Measurements from ENCODE around the gene RRAGD.

Gene RRAGD

DNA sequence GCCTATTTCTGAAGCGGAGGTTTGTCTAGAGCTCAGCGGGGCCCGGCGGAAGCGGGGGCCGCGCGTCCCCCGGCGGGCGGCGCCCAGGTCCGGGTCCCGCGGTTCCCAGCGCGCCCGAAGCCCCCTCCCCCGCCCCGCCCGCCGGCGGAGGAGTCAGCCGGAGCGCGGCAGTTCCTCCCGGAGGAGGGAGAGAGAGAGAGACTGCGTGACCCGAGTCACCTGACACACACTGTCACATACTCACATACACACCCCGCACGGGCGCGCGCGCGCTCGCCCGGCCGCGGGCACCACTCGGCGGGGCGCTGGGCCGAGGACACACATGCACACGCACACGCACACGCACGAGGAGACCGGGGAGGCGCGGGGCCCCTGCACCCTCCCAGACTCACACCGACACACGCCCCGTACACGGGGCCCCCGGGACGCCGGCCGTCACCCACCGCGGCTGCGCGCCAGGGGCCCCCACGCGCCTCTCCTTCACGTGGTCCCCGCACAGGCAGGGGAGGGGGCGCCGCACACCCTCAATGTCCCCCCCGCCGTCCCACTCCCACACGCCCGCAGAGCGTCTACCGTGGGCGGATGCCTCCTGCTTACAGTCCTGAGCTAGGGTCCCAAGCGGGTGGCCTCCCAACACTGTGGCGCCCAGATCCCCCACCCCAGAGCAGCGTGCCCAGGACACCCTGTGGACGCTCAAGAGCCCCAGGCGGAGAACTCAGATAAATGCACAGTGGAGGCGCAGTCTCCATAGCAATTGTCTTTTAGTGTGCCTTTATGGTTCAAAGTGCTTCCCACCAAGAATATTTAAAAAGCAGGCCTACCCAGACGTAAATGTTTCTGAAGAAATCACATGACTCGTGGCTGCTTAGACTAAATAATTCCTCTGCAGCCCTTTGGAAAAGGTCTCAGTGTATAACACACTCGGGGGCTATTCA, at the start of gene RRAGD:
RRAGD (minus strand) TSS at position 203 of the 935 bp plus-strand sequence. CDS start 280 bp downstream, outside the sequence.
- DNase-seq, result peak in 50 of 51 donors; percentile 24 to 91 (median 72)

DNA sequence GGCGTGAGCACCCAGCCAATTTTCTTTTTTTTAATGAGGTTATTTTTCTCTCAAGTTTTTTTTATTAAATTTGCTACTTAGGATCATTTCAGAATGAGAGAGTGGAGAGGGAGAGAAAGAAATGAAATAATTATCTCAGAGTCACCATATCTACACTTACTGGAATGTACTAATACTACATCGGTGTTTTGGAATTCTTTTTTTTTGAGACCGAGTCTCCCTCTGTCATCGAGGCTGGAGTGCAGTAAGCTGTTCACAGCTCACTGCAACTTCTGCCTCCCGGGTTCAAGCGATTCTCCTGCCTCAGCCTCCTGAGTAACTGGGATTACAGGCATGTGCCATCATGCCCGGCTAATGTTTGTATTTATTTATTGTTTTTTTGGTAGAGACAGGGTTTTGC, 48.6 kb upstream of the RRAGD start:
- DNase-seq, result no peak

DNA sequence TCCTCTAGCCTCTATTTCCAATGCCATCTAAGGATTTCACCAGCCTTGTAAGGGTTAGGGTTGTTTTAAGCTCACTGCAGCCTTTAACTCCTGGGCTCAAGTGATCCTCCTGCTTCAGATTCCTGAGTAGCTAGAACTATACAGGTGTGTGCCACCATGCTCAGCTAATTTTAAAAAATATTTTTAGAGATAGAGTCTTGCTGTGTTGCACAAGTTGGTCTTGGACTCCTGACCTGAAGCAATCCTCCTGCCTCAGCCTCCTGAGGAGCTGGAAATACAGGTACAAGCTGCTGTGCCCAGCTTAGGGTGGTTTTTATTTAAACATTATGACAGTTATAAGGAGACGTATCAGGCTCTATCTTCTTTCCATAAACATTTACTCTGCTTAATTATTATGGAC, 47.4 kb upstream of the RRAGD start:
- no peak for DNase-seq

GRCh38 chr6:89458704-89459103, 46.6 kb upstream of the RRAGD start:
- DNase-seq, result no peak

DNA sequence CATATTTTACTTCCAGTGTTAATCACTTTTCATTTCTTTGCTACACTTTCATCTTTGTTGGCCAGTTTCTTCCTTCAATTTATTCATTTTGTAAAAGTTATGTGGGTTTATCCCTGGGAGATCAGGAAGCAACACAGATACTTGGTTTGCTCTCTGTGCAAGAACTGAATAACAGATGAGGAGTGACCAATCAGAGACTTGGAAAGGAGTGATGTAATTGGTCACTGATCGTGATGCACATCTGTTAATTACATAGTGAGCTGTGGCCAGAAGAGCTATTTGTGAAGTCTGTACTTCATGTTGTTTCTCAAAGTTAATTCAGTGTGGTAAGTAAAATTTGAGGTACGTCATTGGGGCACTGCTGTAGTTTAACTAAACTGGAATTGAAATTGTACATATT, 42.2 kb upstream of the RRAGD start:
- no peak for DNase-seq

DNA sequence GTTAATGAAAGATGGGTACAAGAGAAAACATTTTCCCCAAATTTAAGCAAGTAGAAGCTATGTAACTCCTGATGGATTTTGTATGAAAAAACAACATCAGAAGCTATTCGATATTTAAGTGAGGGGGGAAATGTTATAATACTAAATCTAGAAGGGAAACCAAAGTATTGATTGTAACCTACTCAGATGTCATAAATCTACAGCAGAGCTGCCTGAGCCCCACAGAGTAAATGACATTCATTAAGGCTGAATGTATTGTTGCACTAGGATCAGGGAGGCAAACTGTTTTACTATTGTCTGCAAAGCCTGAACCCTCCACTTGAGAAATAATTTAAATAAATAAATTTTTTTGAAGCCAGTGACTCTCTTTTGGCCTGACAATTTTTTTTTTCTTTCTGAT, 40.2 kb upstream of the RRAGD start:
- no peak for DNase-seq

DNA sequence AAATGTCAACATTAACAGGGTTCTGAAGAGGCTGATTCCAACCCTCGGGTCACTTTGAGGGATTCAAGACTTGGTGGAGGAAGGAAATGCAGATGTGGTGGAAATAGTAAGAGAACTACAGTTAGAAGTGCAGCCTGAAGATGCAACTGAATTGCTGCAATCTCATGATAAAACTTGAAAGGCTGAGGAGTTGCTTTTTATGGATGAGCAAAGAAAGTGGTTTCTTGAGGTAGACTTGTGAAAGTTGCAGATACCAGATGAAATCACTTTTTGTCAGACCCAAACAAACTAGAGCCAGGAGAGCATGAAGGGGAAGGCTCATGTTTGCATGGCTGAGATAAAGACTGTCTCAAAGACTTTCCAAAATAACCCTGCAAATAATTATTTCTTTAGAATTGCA, 37.1 kb upstream of the RRAGD start:
- no peak for DNase-seq

DNA sequence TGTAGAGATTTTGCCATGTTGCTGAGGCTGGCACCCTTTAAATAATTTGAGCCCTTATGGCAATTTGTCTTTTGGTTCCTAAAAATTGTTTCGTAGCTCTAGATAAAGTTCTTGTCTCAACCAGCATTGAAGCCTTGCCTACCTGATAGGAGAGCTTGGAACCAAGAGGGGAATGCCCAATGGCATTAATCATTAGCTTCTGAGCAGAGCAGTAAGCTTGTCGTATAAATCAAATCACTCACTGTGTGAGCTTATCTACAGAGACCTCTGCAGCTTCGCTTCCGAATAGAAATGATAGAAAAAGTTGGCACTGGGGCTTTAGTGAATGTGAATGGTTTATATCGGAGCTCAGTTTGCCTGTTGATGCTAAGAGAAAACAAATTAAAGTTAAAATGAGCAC, 31.6 kb upstream of the RRAGD start:
- no peak for DNase-seq

GRCh38 chr6:89440200-89440599, 28.1 kb upstream of the RRAGD start:
- DNase-seq, result no peak

GRCh38 chr6:89439014-89439413, 26.9 kb upstream of the RRAGD start:
- no peak for DNase-seq

GRCh38 chr6:89438248-89438647, 26.2 kb upstream of the RRAGD start:
- DNase-seq, result no peak

GRCh38 chr6:89436226-89436625, 24.2 kb upstream of the RRAGD start:
- no peak for DNase-seq

DNA sequence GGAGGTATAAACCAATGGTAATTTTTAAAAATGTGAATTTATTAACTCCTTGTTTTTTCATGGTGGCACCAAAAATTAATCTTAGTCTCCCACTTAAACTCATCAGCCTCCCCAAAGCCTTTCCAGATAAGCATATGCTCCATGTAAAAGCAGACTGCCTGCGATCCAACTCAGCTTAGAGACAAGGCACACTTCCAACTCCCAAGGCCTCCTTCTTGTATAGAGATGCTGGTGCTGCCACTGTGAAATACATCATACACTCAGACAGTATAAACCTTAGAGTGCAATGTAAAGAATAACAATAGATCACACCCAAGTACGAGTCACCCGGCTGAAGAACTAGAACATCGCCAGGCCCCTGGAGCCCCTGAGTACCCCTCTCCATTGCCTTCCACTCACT, 22.9 kb upstream of the RRAGD start:
- no peak for DNase-seq

DNA sequence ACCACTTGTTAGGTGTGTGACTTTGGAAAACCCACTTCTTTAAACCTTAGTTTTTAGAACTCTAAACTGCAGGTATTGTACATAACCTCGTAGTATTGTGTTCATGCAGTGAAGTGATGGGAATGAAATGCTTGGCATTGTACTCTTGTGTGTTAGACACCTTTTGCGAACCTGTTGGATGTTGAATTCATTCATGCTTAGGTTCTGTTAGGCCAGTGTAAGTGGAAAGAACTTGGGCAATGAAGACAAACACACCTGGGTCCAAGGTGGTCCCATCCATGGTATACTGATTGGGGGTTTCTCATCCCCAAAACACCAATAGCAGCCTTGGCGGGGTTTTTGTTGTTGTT, 22.1 kb upstream of the RRAGD start:
- no peak for DNase-seq

DNA sequence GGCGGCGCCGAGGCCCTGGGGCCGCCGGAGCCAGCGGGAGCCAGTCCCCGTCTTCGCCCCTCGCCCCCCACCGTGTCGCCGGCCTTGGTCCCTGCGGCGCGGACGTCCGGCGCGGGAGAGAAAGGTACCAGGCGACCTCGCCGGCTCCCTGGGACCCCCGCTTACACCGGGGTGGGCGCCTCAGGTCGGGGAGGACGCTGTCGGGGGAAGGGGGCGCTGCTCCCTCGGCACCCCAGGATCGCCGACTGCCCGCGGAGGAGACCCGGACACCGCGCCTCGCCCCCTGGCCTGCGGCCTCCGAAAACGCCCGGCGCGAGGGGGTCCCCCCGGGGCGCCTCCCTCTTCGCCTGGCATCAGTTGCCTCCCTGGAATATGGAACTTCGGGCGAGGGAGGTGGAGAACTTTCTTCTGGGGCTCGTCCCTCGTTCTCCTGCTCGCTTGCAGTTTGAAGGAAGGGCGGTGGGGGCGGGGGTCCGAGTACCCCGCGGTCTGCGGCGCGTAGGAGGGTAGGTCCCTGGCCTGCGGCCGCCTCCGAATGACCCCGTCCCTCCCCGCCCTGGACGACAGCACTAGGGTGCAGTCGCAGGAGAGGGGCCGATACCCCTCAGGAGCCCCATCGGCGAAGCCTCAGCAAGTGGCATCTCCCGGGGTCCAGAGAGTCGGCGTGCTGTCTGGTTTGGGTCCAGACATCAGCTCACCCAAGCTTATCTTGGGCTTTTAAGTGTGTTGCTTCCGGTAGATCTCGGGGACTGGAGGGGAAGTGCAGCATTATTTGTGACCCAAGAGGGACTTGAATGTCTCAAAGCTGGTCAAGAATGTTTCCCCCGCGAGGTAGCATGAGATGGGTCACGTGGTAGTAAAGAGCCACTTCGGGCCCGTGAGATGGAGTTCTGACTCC, 21.4 kb upstream of the RRAGD start:
- DNase-seq, result peak in 17 of 51 donors; percentile 1 to 44 (median 19)

DNA sequence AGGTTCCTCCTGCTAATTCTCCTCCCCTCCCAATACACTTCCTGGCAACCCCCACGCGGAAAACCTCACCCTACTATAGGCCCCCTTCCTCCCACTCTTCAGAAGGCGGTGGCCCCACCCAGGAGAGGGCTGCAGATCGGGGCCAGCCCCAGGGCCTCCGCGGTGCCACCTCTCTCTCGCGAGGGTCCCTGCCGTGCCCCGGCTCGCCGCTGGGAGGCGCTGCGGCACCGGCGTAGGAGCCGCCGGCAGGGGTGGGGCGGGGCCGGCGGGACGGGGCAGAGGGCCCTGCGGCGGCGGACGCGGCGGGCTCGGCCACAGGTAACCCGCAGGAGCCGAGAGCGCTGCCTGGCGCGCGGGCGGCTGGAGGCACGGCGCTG, 20.8 kb upstream of the RRAGD start, which contains the start of gene ANKRD6:
ANKRD6 (plus strand) TSS at position 278 of the 377 bp plus-strand sequence. CDS start 133,825 bp downstream, outside the sequence.
- DNase-seq, result peak in 47 of 51 donors; percentile 8 to 83 (median 40)

- no peak for DNase-seq
These were observed 18.3 kb upstream of the RRAGD start for GRCh38 chr6:89430201-89430962.

- DNase-seq, result peak in 1 of 51 donors; percentile 40
These were observed 4.7 kb upstream of the RRAGD start for GRCh38 chr6:89416796-89417195.

GRCh38 chr6:89415185-89415584, 3.1 kb upstream of the RRAGD start:
- DNase-seq, result no peak

DNA sequence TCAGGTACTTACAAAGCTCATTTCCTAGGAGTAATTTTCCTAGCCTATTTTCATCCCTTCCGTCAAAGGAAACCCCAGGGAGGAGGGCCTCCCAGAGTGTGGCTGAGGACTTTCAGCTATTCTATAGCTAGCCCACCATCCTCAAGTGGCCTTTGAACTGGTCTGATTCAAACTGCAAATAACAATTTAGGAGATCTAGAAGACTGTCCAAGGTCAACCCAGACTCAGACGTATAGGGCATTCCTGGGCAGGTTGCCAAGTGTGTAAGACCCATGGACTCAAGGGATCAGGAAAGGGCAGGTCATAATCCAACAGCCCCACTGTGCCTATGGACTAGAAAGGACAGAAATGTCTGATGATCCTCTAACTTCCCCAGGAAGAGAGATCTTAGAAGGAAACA, 2.1 kb upstream of the RRAGD start:
- no peak for DNase-seq

GRCh38 chr6:89413006-89413400, 930 bp upstream of the RRAGD start:
- DNase-seq, result peak in 5 of 51 donors; percentile 9 to 60 (median 14)

Data from hypothalamus (tissue), 51 donors.